ENCODE data around the gene CYLD.

The CYLD gene

DNA sequence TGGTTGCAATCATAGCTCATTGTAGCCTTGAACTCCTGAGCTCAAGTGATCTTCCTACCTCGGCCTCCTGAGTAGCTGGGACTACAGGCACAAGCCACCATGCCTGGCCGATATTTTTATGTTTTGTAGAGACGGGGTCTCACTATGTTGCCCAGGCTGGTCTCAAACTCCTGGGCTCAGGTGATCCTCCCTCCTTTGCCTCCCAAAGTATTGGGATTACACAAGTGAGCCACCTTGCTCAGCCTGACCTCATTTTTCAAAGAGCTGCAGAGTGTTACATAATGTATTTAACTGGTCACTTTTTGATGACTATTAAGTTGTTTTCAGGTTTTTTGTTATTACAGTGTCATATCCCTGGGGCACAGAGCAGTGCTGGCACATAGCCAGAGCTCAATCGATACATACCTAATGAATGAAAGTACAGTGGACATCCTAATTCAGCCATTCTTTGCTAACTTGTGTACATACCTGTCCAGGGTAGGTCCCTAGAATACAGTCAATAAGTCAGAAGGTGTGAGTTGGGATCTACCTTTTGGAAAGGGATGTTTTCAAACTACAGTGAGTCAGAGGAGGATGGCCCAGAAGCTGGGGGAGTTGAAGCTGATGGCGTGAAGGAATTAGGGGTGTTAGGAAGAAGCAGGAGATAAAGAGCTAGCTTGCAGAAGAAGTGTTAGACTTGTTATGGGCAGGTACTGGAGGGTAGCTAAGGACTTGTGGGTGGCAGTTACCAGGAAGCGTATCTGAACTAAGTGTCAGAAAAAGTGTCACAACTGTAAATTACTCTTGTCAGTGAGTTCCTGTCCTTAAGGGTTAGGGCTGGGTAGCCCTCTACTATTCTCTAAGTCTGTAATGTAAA, 20.1 kb upstream of the CYLD start:
- H3K36me3 Mint-ChIP-seq (ENCODE audit: low read depth): no peaks in the 10 kb centered on the region
- no peak overlapping the region for H3K27ac Mint-ChIP-seq
- TF ChIP-seq, protein P1, sequence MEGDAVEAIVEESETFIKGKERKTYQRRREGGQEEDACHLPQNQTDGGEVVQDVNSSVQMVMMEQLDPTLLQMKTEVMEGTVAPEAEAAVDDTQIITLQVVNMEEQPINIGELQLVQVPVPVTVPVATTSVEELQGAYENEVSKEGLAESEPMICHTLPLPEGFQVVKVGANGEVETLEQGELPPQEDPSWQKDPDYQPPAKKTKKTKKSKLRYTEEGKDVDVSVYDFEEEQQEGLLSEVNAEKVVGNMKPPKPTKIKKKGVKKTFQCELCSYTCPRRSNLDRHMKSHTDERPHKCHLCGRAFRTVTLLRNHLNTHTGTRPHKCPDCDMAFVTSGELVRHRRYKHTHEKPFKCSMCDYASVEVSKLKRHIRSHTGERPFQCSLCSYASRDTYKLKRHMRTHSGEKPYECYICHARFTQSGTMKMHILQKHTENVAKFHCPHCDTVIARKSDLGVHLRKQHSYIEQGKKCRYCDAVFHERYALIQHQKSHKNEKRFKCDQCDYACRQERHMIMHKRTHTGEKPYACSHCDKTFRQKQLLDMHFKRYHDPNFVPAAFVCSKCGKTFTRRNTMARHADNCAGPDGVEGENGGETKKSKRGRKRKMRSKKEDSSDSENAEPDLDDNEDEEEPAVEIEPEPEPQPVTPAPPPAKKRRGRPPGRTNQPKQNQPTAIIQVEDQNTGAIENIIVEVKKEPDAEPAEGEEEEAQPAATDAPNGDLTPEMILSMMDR (IDR thresholded peaks at IDR 0.05; ENCODE audit: unreplicated experiment in 3 of 3): no peak
- H3K4me1 Mint-ChIP-seq: peaks cover 11% of the 10 kb centered on the region
- H3K27me3 Mint-ChIP-seq (ENCODE audit: low read depth): peaks cover 4% of the 10 kb centered on the region
- H3K9me3 Mint-ChIP-seq: peaks cover 7% of the 10 kb centered on the region
- H3K4me3 Mint-ChIP-seq: no peak overlapping the region

DNA sequence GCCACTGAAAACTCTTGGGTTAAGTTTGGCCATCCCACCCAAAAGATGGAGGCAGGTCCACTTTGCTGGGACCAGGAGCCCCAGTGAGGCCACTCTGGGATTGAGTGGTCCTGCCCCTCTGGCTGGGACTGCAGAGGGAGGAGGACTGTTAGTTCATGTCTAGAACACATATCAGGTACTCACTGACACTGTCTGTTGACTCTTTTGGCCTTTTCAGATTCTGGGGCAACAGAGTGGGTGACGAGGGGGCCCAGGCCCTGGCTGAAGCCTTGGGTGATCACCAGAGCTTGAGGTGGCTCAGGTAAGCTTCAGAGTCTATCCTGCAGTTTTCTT, 19.5 kb upstream of the CYLD start:
- peaks cover 7% of the 10 kb centered on the region for H3K9me3 Mint-ChIP-seq
- peaks cover 4% of the 10 kb centered on the region for H3K27me3 Mint-ChIP-seq (ENCODE audit: low read depth)
- TF ChIP-seq, protein P1 (IDR thresholded peaks at IDR 0.05; ENCODE audit: unreplicated experiment in 3 of 3): no peak
- no peak overlapping the region for H3K4me3 Mint-ChIP-seq
- no peak overlapping the region for H3K27ac Mint-ChIP-seq
- no peaks in the 10 kb centered on the region for H3K36me3 Mint-ChIP-seq (ENCODE audit: low read depth)
- H3K4me1 Mint-ChIP-seq: peaks cover 11% of the 10 kb centered on the region

DNA sequence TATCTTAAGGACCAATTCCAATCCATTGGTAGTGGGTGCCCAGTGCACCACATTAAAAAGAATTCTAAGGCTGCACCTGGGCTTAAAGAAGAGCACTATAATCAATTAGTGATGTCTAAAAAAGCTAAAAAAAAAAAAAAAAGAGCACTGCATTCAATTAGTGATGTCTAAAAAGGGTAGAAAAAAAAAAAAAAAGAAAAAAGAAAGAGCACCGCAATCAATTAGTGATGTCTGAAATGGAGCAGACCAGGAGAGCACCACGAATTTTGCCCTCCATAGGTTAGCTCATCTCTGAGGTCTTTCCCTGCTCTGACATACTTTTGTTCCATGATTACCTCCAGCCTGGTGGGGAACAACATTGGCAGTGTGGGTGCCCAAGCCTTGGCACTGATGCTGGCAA, 18.9 kb upstream of the CYLD start:
- Mint-ChIP-seq H3K4me3 (no peak overlapping the region), H3K9me3 (peaks cover 7% of the 10 kb centered on the region), H3K27ac (no peak overlapping the region), H3K4me1 (peaks cover 10% of the 10 kb centered on the region), H3K36me3 (ENCODE audit: low read depth) (no peaks in the 10 kb centered on the region), H3K27me3 (ENCODE audit: low read depth) (peaks cover 4% of the 10 kb centered on the region)
- TF ChIP-seq, protein P1 (IDR thresholded peaks at IDR 0.05; ENCODE audit: unreplicated experiment in 3 of 3): no peak

DNA sequence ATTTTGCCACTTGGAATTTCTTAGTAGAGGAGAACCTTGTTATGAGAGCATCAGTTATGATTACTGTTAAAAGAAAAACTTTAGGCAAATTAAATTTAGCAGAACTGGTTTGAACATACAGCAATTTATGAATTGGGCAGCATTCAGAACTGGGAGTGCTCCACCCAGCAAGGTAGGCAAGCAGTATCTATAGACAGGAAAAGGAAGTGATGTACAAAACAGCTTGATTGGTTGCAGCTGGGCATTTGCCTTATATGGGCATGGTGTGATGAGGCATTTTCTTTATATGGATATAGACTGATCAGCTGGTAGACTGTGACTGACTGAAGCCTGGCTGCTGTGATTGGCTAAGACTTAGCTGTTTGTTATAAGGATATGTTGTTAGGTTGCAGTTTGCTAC, 17.6 kb upstream of the CYLD start:
- Mint-ChIP-seq H3K9me3 (peaks cover 7% of the 10 kb centered on the region), H3K27me3 (ENCODE audit: low read depth) (peaks cover 4% of the 10 kb centered on the region), H3K4me1 (no peaks in the 10 kb centered on the region), H3K27ac (no peak overlapping the region), H3K36me3 (ENCODE audit: low read depth) (no peaks in the 10 kb centered on the region), H3K4me3 (no peak overlapping the region)
- TF ChIP-seq, protein P1 (IDR thresholded peaks at IDR 0.05; ENCODE audit: unreplicated experiment in 3 of 3): no peak

DNA sequence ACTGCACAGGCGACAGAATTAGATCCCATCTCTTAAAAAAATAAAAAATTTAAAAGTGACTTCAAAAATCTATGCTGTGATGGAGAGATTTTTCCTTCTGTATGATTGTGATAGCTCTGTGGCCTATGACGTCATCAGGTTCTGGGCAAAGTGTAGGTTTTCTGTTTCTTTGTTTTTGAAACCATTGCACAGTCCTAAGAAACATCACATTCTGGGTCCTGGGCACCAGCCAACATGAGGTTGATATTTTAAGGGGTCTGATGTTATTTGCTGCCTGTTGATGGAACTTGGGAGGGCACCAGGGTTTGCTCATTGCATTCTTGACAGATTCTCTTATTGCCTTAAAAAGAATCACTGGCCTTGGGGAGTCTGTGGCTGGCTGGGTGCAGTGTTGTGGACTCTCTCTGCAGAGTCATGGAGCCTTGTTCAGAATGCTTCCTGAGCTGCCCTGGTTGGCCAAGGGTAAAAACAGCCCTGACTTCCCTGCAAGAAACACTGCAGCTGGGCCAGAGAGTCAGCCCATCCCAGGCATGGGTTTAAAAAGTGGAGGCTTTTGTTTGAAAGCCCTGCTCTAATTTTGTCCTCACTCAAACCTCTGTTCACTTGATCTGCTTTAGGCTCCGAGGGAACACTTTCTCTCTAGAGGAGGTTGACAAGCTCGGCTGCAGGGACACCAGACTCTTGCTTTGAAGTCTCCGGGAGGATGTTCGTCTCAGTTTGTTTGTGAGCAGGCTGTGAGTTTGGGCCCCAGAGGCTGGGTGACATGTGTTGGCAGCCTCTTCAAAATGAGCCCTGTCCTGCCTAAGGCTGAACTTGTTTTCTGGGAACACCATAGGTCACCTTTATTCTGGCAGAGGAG, 10.5 kb upstream of the CYLD start:
- H3K27me3 Mint-ChIP-seq (ENCODE audit: low read depth): no peaks in the 10 kb centered on the region
- no peaks in the 10 kb centered on the region for H3K36me3 Mint-ChIP-seq (ENCODE audit: low read depth)
- peaks cover 25% of the 10 kb centered on the region for H3K4me1 Mint-ChIP-seq
- no peak overlapping the region for H3K4me3 Mint-ChIP-seq
- H3K27ac Mint-ChIP-seq: peak overlapping the region in 1 of 3 experiments; percentile 43
- TF ChIP-seq, protein P1 (IDR thresholded peaks at IDR 0.05; ENCODE audit: unreplicated experiment in 3 of 3): no peak
- no peaks in the 10 kb centered on the region for H3K9me3 Mint-ChIP-seq
